HL-60 (cell line): ENCODE results near the gene RAB39A.

ENCODE experiments used
- DNase-seq, 2 experiments: peaks; one replicate each; pipeline ENCODE4 v3.0.0-alpha.2; 2010 to 2020; ENCODE audit warnings: low read depth in 1 of 2, low spot score in 1 of 2
- H3K27ac ChIP-seq: fragments of 250-450 bp; sonication (Bioruptor Pico); replicated peaks from 2 replicates; pipeline ENCODE4 v1.5.1; 2020; ENCODE audit warnings: mild to moderate bottlenecking, moderate library complexity
- H3K27me3 ChIP-seq: fragments of 250-450 bp; sonication (Bioruptor Pico); 2 replicates; pipeline ENCODE4 v1.5.1; 2021; ENCODE audit warnings: mild to moderate bottlenecking, moderate library complexity; ENCODE audit not compliant: insufficient read depth, poor library complexity, severe bottlenecking
- H3K4me3 ChIP-seq: replicated peaks from 2 replicates; pipeline ENCODE4 v1.5.1; 2011; ENCODE audit warnings: mild to moderate bottlenecking, control low read depth, low read length; ENCODE audit not compliant: insufficient read depth
- GABPA ChIP-seq: IDR thresholded peaks from 2 replicates; pipeline ENCODE4 v1.6.1; 2012; ENCODE audit warnings: low read depth
- POLR2AphosphoS5 ChIP-seq: IDR thresholded peaks from 2 replicates; pipeline ENCODE4 v1.6.1; 2012; ENCODE audit warnings: low read depth
- SPI1 ChIP-seq: IDR thresholded peaks from 2 replicates; pipeline ENCODE4 v1.6.1; 2012; ENCODE audit warnings: low read depth, mild to moderate bottlenecking, borderline replicate concordance
- TF ChIP-seq, protein P1 (sequence below): IDR thresholded peaks from 2 replicates; pipeline ENCODE4 v1.6.1; 2012; ENCODE audit warnings: low read depth; ENCODE audit not compliant: insufficient replicate concordance
- TF ChIP-seq, protein P2 (sequence below): IDR thresholded peaks from one replicate; pipeline ENCODE4 v1.5.1; 2011; ENCODE audit warnings: low read length, control low read depth, inconsistent platforms; ENCODE audit not compliant: insufficient read depth

The RAB39A gene

DNA sequence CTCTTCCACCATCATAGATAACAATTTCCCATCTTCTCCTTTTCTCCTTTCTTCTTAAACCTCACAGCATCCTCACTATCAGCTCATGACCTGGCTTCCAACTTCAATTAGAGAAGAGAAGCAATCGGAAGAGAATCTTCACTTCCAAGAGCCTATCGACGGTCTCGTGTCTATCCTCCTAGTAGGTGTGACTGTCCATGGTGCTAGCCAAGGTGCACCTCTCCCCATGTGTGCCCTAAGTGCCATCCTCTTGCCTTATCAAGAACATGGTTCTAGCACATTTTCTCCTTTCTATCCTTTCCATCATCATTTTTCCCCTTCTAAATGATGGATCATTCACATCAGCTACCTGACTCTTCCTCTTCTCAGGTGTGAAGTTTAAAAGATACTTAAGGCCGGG is 75.4 kb downstream of the RAB39A start:
- Histone ChIP-seq H3K27me3 (no peaks in the 10 kb centered on the region), H3K27ac (no peak overlapping the region), H3K4me3 (no peak overlapping the region)
- TF ChIP-seq, protein P1, sequence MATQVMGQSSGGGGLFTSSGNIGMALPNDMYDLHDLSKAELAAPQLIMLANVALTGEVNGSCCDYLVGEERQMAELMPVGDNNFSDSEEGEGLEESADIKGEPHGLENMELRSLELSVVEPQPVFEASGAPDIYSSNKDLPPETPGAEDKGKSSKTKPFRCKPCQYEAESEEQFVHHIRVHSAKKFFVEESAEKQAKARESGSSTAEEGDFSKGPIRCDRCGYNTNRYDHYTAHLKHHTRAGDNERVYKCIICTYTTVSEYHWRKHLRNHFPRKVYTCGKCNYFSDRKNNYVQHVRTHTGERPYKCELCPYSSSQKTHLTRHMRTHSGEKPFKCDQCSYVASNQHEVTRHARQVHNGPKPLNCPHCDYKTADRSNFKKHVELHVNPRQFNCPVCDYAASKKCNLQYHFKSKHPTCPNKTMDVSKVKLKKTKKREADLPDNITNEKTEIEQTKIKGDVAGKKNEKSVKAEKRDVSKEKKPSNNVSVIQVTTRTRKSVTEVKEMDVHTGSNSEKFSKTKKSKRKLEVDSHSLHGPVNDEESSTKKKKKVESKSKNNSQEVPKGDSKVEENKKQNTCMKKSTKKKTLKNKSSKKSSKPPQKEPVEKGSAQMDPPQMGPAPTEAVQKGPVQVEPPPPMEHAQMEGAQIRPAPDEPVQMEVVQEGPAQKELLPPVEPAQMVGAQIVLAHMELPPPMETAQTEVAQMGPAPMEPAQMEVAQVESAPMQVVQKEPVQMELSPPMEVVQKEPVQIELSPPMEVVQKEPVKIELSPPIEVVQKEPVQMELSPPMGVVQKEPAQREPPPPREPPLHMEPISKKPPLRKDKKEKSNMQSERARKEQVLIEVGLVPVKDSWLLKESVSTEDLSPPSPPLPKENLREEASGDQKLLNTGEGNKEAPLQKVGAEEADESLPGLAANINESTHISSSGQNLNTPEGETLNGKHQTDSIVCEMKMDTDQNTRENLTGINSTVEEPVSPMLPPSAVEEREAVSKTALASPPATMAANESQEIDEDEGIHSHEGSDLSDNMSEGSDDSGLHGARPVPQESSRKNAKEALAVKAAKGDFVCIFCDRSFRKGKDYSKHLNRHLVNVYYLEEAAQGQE, result peak; percentile 88
- TF ChIP-seq SPI1 (no peak), POLR2AphosphoS5 (no peak), GABPA (no peak)
- DNase-seq, result no peak

DNA sequence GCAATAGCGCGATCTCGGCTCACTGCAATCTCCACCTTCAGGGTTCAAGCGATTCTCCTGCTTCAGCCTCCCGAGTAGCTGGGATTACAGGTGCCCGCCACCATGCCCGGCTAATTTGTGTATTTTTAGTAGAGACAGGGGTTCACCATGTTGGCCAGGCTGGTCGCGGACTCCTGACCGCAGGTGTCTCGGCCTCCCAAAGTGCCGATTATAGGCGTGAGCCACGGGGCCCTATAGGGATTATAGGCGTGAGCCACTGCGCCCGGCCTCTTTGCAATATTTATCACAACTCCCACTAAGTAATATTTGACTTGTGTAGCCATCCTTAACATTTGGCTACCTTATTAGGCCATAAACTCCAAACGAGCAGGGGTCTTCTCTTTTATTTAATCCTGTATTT is 79.6 kb downstream of the RAB39A start:
- DNase-seq, result no peak
- H3K27ac ChIP-seq, result no peak overlapping the region
- no peak overlapping the region for H3K4me3 ChIP-seq
- no peaks in the 10 kb centered on the region for H3K27me3 ChIP-seq
- TF ChIP-seq, protein P1, result no peak
- no peak for TF ChIP-seq SPI1
- no peak for TF ChIP-seq GABPA
- TF ChIP-seq, protein P2, sequence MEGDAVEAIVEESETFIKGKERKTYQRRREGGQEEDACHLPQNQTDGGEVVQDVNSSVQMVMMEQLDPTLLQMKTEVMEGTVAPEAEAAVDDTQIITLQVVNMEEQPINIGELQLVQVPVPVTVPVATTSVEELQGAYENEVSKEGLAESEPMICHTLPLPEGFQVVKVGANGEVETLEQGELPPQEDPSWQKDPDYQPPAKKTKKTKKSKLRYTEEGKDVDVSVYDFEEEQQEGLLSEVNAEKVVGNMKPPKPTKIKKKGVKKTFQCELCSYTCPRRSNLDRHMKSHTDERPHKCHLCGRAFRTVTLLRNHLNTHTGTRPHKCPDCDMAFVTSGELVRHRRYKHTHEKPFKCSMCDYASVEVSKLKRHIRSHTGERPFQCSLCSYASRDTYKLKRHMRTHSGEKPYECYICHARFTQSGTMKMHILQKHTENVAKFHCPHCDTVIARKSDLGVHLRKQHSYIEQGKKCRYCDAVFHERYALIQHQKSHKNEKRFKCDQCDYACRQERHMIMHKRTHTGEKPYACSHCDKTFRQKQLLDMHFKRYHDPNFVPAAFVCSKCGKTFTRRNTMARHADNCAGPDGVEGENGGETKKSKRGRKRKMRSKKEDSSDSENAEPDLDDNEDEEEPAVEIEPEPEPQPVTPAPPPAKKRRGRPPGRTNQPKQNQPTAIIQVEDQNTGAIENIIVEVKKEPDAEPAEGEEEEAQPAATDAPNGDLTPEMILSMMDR, result no peak
- no peak for TF ChIP-seq POLR2AphosphoS5

DNA sequence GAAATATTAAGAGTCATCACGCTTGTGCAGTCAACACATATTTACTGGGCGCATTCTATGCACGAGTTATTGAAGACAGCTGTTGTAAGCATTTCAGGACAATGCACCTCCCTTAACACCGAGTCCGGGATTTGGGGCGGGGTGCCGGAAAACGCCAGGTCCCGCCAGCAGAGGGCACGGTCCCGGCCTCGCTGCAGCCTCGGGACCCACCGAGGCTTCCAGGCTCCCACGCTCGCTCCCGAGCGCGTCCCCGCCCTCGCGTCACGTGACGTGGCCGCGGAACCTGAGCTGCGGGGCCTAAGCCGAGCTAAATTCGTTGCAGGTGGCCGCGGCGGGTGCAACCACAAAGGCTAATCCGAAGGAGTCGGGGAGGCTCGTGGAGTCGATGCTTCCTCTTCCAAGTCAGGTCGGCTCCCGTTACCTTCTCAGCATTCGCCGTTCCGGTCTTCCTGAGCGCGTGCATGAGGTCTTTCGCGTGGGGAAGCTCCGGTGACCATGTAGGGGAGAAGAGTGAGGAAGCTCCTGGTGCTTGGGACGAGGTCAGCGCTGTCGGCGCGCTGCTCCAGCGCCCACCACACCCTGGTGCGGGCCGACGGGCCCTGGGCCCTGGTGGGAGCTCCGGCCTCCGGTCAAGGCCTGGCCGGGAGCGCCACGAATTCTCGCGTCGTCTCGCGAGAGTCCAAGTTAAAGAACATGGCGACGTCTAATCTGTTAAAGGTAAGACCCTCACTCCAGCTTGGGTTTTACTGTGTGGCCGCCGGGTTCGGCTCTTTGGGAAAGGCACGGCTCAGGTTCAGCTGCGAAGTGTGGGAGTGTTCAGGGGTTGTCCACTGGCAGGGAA is 80.6 kb downstream of the RAB39A start, which contains the start of gene CUL5:
Gene CUL5 (plus strand): TSS at position 243 of the 841 bp plus-strand sequence. CDS start 451 bp downstream, at position 694.
- Histone ChIP-seq H3K27me3 (no peaks in the 10 kb centered on the region), H3K27ac (peak within 1 kb of the TSS; percentile 98), H3K4me3 (peak within 1 kb of the TSS; percentile 91)
- peak; percentile 89 to 90 for DNase-seq
- TF ChIP-seq, protein P1, result no peak
- TF ChIP-seq POLR2AphosphoS5 (peak; percentile 92), SPI1 (no peak), GABPA (no peak)
- TF ChIP-seq, protein P2, result peak; percentile 79
